Measurements from ENCODE around the gene SELENOV.

SELENOV gene

GRCh38 chr19:39544226-39544903, 29.4 kb downstream of the SELENOV start:
- H3K36me3 ChIP-seq (ENCODE audit: control insufficient read depth in 2 of 2, insufficient read depth in 1 of 2, low read length in 2 of 2) = no peaks in the 10 kb centered on the region
- CTCF ChIA-PET = interaction anchor here (0.6 to 5.3 kb wide), 10 partner anchors 11 to 1372 kb away, joined by 3 to 37 read pairs (median 4); partner anchors contain the start of gene EID2B
- POLR2A ChIA-PET = interaction anchor here (1.2 kb wide), 1 partner anchor 108 kb away, joined by 6 read pairs; the partner anchor contains the start of gene RPS16
- TF ChIP-seq ZNF10 (tag by site-specific recombination; IDR thresholded peaks at IDR 0.05) (no peak), ZBTB26 (tag by site-specific recombination; optimal IDR thresholded peaks at IDR 0.05) (no peak), MEIS1 (CRISPR knock-in tag; IDR thresholded peaks at IDR 0.05; ENCODE audit: borderline replicate concordance) (no peak), ZNF707 (tag by site-specific recombination; IDR thresholded peaks at IDR 0.05) (0 out of 2 replicates have a peak, but pooled peaks have one; percentile 4), ZNF26 (tag by site-specific recombination; IDR thresholded peaks at IDR 0.05) (no peak), REST (tag by site-specific recombination; IDR thresholded peaks at IDR 0.05) (no peak), ZNF324 (tag by site-specific recombination; IDR thresholded peaks at IDR 0.05) (no peak), PRDM10 (tag by site-specific recombination; IDR thresholded peaks at IDR 0.05) (peak; percentile 47; the same call in 1 of the 2 replicates), WT1 (tag by site-specific recombination; IDR thresholded peaks at IDR 0.05) (peak; percentile 67; the same call in 1 of the 2 replicates), ZNF580 (tag by site-specific recombination; IDR thresholded peaks at IDR 0.05) (no peak), SP7 (tag by site-specific recombination; IDR thresholded peaks at IDR 0.05) (no peak), ZNF23 (tag by site-specific recombination; IDR thresholded peaks at IDR 0.05; ENCODE audit: borderline replicate concordance) (no peak), ZSCAN5A (tag by site-specific recombination; IDR thresholded peaks at IDR 0.05) (no peak), ZFP69B (tag by site-specific recombination; IDR thresholded peaks at IDR 0.05) (no peak), PATZ1 (tag by site-specific recombination; IDR thresholded peaks at IDR 0.05) (no peak), ZNF146 (tag by site-specific recombination; IDR thresholded peaks at IDR 0.05) (no peak), ZNF423 (tag by site-specific recombination; IDR thresholded peaks at IDR 0.05) (no peak), GLIS1 (tag by site-specific recombination; IDR thresholded peaks at IDR 0.05) (0 out of 2 replicates have a peak, but pooled peaks have one; percentile 27), ZNF121 (tag by site-specific recombination; IDR thresholded peaks at IDR 0.05) (0 out of 2 replicates have a peak, but pooled peaks have one; percentile 52), ZNF274 (IDR thresholded peaks at IDR 0.05; ENCODE audit: low read length) (no peak), ZNF274 (tag by site-specific recombination; IDR thresholded peaks at IDR 0.05; ENCODE audit: borderline replicate concordance) (no peak), ZNF747 (tag by site-specific recombination; IDR thresholded peaks at IDR 0.05) (no peak)

More at GRCh38 chr19:39544226-39544903, 29.4 kb downstream of the SELENOV start:
- H3K27ac ChIP-seq (ENCODE audit: extremely low read depth, low read depth, low read length) = no peak overlapping the region
- H3K4me3 ChIP-seq (ENCODE audit: low read depth, low read length) = no peak overlapping the region
- H3K9me3 ChIP-seq (ENCODE audit: control insufficient read depth, insufficient read depth, low read depth, low read length) = no peaks in the 10 kb centered on the region
- H3K4me1 ChIP-seq (ENCODE audit: control insufficient read depth, insufficient read depth, low read length) = peaks cover 5% of the 10 kb centered on the region
